ENCODE results near the gene CLEC4G. TPM values are rescaled to one million over a fixed set of nuclear protein-coding genes. Genes with fewer than 3 reads are reported as not detected.

CLEC4G gene
- total RNA-seq, 1 experiment from 2014 or later = not detected

GRCh38 chr19:7742575-7742974 lies 10.7 kb upstream of the CLEC4G start:
- Histone ChIP-seq H3K4me3 (ENCODE audit: insufficient read depth, low read depth, low read length) (no peak overlapping the region), H3K36me3 (replicated peaks; ENCODE audit: control insufficient read depth, insufficient read depth, low read length) (no peaks in the 10 kb centered on the region), H3K27me3 (ENCODE audit: control insufficient read depth, insufficient read depth, low read length) (0 out of 2 replicates have a peak, but pooled peaks cover 1% of the 10 kb centered on the region)
- no peak for DNase-seq

- no peak for DNase-seq
- Histone ChIP-seq H3K36me3 (replicated peaks; ENCODE audit: control insufficient read depth, insufficient read depth, low read length) (no peaks in the 10 kb centered on the region), H3K4me3 (ENCODE audit: insufficient read depth, low read depth, low read length) (no peak overlapping the region), H3K27me3 (ENCODE audit: control insufficient read depth, insufficient read depth, low read length) (0 out of 2 replicates have a peak, but pooled peaks cover 1% of the 10 kb centered on the region)
Observed at GRCh38 chr19:7740682-7741054, 8.8 kb upstream of the CLEC4G start.

- H3K27me3 ChIP-seq (ENCODE audit: control insufficient read depth, insufficient read depth, low read length) = peaks cover 2% of the 10 kb centered on the region; the same call in 1 of the 2 replicates
- DNase-seq = no peak
- H3K4me3 ChIP-seq (ENCODE audit: insufficient read depth, low read depth, low read length) = no peak overlapping the region
Observed at GRCh38 chr19:7739801-7740681, 8.1 kb upstream of the CLEC4G start.

GRCh38 chr19:7739211-7739755 lies 7.4 kb upstream of the CLEC4G start:
- Histone ChIP-seq H3K4me3 (ENCODE audit: insufficient read depth, low read depth, low read length) (no peak overlapping the region), H3K27me3 (ENCODE audit: control insufficient read depth, insufficient read depth, low read length) (peaks cover 3% of the 10 kb centered on the region; the same call in 1 of the 2 replicates), H3K36me3 (replicated peaks; ENCODE audit: control insufficient read depth, insufficient read depth, low read length) (no peaks in the 10 kb centered on the region)
- no peak for DNase-seq

More at GRCh38 chr19:7739801-7740681, 8.1 kb upstream of the CLEC4G start:
- no peaks in the 10 kb centered on the region for H3K36me3 ChIP-seq (replicated peaks; ENCODE audit: control insufficient read depth, insufficient read depth, low read length)

- no peaks in the 10 kb centered on the region for H3K36me3 ChIP-seq (replicated peaks; ENCODE audit: control insufficient read depth, insufficient read depth, low read length)
- no peak for DNase-seq
Observed at GRCh38 chr19:7738023-7738422, 6.1 kb upstream of the CLEC4G start.

GRCh38 chr19:7737215-7737614 lies 5.3 kb upstream of the CLEC4G start:
- DNase-seq = no peak
- H3K4me3 ChIP-seq (ENCODE audit: insufficient read depth, low read depth, low read length) = no peak overlapping the region
- H3K36me3 ChIP-seq (replicated peaks; ENCODE audit: control insufficient read depth, insufficient read depth, low read length) = no peaks in the 10 kb centered on the region
- H3K27me3 ChIP-seq (ENCODE audit: control insufficient read depth, insufficient read depth, low read length) = peaks cover 3% of the 10 kb centered on the region; the same call in 1 of the 2 replicates

More at GRCh38 chr19:7738023-7738422, 6.1 kb upstream of the CLEC4G start:
- Histone ChIP-seq H3K4me3 (ENCODE audit: insufficient read depth, low read depth, low read length) (no peak overlapping the region), H3K27me3 (ENCODE audit: control insufficient read depth, insufficient read depth, low read length) (peaks cover 2% of the 10 kb centered on the region; the same call in 1 of the 2 replicates)

GRCh38 chr19:7736148-7736547 lies 4.2 kb upstream of the CLEC4G start:
- Histone ChIP-seq H3K36me3 (replicated peaks; ENCODE audit: control insufficient read depth, insufficient read depth, low read length) (no peaks in the 10 kb centered on the region), H3K27me3 (ENCODE audit: control insufficient read depth, insufficient read depth, low read length) (peaks cover 12% of the 10 kb centered on the region), H3K4me3 (ENCODE audit: insufficient read depth, low read depth, low read length) (no peak overlapping the region)
- DNase-seq = no peak

GRCh38 chr19:7734220-7735203 lies 2.6 kb upstream of the CLEC4G start:
- no peak for DNase-seq
- Histone ChIP-seq H3K27me3 (ENCODE audit: control insufficient read depth, insufficient read depth, low read length) (peaks cover 29% of the 10 kb centered on the region), H3K36me3 (replicated peaks; ENCODE audit: control insufficient read depth, insufficient read depth, low read length) (no peaks in the 10 kb centered on the region), H3K4me3 (ENCODE audit: insufficient read depth, low read depth, low read length) (no peak overlapping the region)

- H3K27me3 ChIP-seq (ENCODE audit: control insufficient read depth, insufficient read depth, low read length) = peaks cover 36% of the 10 kb centered on the region
Observed at GRCh38 chr19:7733376-7733775, 1.5 kb upstream of the CLEC4G start.

GRCh38 chr19:7731615-7732014 lies 295 bp downstream of the CLEC4G start:
- no peak overlapping the region for H3K4me3 ChIP-seq (ENCODE audit: insufficient read depth, low read depth, low read length)
- no peak for DNase-seq
- H3K36me3 ChIP-seq (replicated peaks; ENCODE audit: control insufficient read depth, insufficient read depth, low read length) = no peaks in the 10 kb centered on the region
- H3K27me3 ChIP-seq (ENCODE audit: control insufficient read depth, insufficient read depth, low read length) = peaks cover 39% of the 10 kb centered on the region

More at GRCh38 chr19:7733376-7733775, 1.5 kb upstream of the CLEC4G start:
- no peak for DNase-seq
- Histone ChIP-seq H3K36me3 (replicated peaks; ENCODE audit: control insufficient read depth, insufficient read depth, low read length) (no peaks in the 10 kb centered on the region), H3K4me3 (ENCODE audit: insufficient read depth, low read depth, low read length) (no peak overlapping the region)

- Histone ChIP-seq H3K4me3 (ENCODE audit: insufficient read depth, low read depth, low read length) (no peak overlapping the region), H3K27me3 (ENCODE audit: control insufficient read depth, insufficient read depth, low read length) (peaks cover 39% of the 10 kb centered on the region), H3K36me3 (replicated peaks; ENCODE audit: control insufficient read depth, insufficient read depth, low read length) (no peaks in the 10 kb centered on the region)
- DNase-seq = no peak
Observed at GRCh38 chr19:7731218-7731595, 703 bp downstream of the CLEC4G start.

- DNase-seq = peak; percentile 84
- H3K27me3 ChIP-seq (ENCODE audit: control insufficient read depth, insufficient read depth, low read length) = peaks cover 39% of the 10 kb centered on the region
- no peaks in the 10 kb centered on the region for H3K36me3 ChIP-seq (replicated peaks; ENCODE audit: control insufficient read depth, insufficient read depth, low read length)
- H3K4me3 ChIP-seq (ENCODE audit: insufficient read depth, low read depth, low read length) = peak overlapping the region; percentile 32; the same call in 1 of the 2 replicates
Observed at GRCh38 chr19:7730286-7731217, 1.4 kb downstream of the CLEC4G start.

GRCh38 chr19:7729831-7730285 lies 2.1 kb downstream of the CLEC4G start:
- DNase-seq = peak; percentile 95
- peaks cover 37% of the 10 kb centered on the region for H3K27me3 ChIP-seq (ENCODE audit: control insufficient read depth, insufficient read depth, low read length)
- H3K4me3 ChIP-seq (ENCODE audit: insufficient read depth, low read depth, low read length) = peak overlapping the region; percentile 32; the same call in 1 of the 2 replicates
- no peaks in the 10 kb centered on the region for H3K36me3 ChIP-seq (replicated peaks; ENCODE audit: control insufficient read depth, insufficient read depth, low read length)

Data from H7 (cell line).